GM19240 (cell line): Measurements from ENCODE around the gene DHX32.

Source experiments
- DNase-seq: peaks from one replicate; pipeline ENCODE4 v3.0.0; 2011; ENCODE audit warnings: low spot score; ENCODE audit not compliant: insufficient read length

DHX32 gene

DNA sequence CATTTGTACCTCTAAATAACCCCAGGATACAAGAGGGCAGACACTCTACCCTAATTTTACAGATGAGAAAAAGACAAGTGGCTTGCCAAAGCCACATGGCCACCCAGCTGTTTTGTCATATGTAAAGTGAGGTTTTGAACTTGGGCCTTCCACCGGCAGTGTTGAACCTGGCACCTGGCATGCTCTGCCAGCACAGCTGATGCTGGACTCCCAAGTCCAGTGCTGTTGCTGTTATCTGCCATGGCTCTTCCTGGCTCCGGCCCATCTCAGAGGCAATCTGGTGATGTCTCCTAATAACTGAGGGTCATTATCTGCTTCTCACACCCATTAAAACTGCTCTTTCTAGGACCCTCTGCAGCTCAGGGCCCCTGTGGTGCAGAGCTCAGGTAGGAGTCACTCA is 32.7 kb downstream of the DHX32 start:
- no peak for DNase-seq

DNA sequence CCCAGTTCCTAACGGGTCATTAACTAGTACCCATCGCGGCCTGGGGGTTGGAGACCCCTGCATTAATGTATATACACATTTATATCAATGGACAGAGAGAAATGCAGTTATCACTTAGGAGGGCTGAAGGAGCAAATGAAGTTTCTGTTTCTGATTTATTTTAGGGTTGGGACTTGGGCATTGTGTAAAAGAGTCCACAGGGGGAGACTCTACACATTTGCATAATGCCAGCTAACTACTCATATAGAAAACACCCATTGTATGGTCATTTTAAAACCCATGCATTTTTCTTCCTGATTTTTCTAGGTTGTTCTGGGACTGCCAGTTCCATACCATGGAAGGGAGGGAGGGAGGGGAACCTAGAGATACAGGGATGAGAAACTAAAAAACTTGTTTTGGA is 34.2 kb downstream of the DHX32 start:
- no peak for DNase-seq

- DNase-seq: no peak
Measured at GRCh38 chr10:125845617-125846016, 35.5 kb downstream of the DHX32 start.

GRCh38 chr10:125844751-125845221 is 36.3 kb downstream of the DHX32 start:
- no peak for DNase-seq

GRCh38 chr10:125843603-125844329 is 37.3 kb downstream of the DHX32 start:
- DNase-seq: no peak

DNA sequence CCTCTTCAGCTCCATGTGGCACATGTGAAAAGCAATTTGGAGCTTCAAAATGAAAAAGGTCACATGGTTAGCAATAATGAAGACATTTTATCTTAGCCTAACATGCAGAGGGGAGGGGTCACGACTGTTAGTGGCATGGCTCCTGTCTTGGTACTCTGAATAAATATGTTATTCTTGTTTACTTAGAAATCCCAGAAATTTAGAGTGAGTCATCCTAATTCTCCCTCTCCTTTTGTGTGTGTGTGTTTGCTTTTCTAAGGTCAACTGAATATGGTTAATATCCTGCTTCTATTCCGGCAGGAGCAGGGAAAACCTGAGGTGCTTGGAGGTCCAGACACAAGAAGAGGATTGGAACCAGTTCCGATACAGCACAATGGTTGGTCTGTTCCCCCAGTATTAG is 40.1 kb downstream of the DHX32 start:
- no peak for DNase-seq

- no peak for DNase-seq
Measured at GRCh38 chr10:125840406-125840805, 40.7 kb downstream of the DHX32 start.

DNA sequence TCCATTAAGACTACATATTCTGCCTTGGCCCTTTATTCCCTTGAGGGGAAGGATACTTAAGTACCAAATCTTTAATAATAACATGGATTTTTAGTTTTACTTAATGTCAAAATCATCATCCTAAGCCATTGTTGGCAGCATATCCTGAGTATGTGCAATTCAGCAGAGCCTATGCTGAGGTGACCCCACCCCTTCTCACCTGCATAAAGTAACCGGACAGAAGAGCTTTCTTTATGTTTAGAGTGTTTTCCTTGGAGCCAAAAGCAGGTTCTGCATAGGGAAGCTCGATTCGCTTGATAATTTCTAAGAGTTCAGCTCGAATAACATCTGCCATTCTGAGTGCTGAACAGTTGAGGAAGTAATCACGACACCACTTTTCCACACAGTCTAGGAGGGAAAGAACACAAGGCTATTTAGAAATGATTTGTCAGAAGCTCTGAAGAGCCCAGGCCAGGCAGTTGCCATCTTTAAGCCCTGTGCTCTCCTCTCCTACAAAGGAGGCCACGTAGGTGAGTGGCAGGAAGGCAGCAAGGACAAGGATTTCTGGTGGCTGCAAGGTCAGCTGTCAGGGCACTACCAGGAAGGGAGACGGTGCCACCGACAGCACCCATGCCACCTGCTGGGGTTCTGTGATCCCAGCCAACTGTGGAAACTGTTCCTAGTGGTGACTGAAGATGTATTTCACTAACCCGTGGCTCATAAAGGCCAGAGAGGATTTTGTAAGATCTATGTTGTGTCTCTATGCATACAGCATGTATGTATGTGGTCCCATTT is 42.1 kb downstream of the DHX32 start:
- no peak for DNase-seq

DNA sequence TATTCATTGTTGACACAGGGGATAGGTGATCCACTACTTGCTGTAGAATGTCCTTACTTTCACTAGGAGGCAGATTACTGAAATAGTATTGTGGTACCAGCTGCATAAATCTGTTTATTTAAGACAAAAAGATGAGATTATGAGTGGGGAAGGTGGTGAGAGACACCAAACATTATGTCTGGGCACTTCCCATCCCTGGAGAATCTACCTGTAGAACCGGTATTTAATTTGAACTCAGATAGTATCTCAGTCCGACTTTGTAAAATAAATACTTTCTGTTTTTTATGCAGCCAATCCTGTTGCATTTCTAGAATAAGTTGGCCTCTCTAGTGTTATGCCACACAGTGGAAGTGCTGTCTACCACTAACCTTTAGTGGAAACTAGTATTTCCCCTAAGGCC is 44.3 kb downstream of the DHX32 start:
- no peak for DNase-seq

GRCh38 chr10:125828311-125828710 is 52.8 kb downstream of the DHX32 start:
- no peak for DNase-seq

GRCh38 chr10:125827133-125827532 is 54.0 kb downstream of the DHX32 start:
- no peak for DNase-seq

- DNase-seq: no peak
Measured at GRCh38 chr10:125824736-125825135, 56.4 kb downstream of the DHX32 start.

DNA sequence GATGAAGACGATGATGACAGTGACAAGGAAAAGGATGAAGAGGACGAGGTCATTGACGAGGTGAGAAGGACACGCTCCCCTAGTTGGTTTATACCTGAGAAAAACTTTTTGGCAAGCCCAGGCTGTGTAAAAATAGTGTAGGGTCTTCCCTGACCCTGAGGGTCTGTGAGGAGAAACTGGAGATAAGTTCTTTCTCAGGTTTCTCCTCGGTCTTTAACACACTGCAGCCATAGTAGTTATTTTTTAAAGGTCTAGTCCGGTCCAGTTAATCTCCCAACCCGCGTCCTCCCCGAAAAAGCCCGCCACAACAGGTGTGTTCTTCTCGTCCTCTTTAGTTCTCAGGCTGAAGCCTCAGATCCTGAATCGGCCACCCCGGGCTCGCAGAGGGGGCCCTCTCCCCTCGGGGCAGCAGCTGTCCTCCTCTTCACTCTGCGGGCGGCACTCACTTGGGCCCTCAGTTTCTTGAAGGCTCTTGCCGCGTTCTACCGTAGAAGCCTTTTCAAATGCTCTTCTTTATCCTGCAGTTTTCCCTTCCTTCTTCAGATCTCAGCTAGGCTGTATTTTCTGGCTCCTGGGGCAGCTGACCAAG is 57.3 kb downstream of the DHX32 start:
- DNase-seq: no peak

- DNase-seq: peak; percentile 66
Measured at GRCh38 chr10:125822878-125823662, 58.0 kb downstream of the DHX32 start, which contains the start of the genes BCCIP and UROS. BCCIP (plus strand) TSS chr10:125823546; CDS start chr10:125823558, 12 bp downstream. UROS (minus strand) TSS chr10:125823258; CDS start chr10:125816499, 6,759 bp downstream.

DNA sequence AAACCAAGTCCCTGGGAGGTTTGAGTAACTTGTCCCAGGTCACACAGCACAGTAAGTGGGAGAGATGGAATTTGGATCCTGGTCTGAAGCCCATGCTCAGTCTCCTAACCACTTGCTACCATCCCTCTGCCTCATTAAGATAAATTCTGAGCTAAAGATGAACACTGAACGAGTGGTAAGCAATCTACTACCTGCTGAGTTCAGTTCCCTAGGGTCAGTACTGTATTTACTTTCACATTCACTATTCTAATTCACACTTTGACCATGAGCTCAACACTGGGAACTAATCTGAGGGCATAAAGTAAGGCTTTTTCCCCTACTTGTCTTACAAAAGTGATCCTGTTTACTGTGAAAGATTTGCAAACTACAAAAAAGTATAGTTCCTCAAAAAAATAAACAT is 60.4 kb downstream of the DHX32 start:
- no peak for DNase-seq

DNA sequence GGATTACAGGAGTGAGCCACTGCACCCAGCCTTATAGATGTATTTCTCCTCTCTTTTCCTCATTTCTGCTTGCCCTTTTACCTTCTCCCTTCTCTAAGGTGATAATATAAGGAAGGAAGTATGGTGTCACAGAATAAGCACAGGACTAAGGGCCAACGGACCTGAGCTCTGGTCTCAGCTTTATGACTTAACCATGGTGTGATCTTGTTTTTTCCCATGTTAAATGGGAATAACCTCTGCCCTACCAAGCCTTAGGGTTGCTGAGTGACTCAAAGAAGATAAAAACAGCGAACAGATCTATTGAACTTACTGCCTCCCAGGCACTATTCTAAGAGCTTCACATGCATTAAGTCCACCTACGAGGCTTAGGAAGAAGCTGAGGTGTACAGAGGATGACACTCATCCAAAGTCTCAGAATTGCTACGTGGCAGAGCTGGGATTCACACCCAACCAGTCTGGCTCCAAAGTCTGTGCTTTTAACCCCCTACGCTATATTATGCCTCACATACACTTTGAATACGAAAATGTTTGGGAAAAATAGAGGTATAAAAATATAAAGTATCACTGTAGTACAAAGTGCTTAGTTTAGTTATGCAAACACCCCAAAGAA is 63.6 kb downstream of the DHX32 start:
- DNase-seq: no peak

DNA sequence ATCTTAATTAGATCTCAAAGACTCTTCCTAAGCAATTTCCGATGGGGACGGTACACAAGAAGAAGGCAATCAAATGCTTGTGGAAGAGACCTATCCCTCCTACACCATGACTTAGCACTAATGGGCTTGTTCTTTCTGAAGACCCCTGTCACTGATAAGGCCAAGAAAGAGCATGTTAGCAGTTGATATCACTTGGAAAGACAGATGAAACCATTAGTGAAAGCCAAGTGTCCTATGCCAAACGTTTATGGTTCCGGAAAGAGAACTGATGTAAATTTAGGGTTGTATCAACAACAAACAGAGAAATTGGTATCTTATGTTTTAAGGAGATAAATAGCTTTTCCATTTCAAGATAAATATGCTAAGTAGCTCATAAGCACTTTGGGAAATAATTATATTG is 64.5 kb downstream of the DHX32 start:
- no peak for DNase-seq

DNA sequence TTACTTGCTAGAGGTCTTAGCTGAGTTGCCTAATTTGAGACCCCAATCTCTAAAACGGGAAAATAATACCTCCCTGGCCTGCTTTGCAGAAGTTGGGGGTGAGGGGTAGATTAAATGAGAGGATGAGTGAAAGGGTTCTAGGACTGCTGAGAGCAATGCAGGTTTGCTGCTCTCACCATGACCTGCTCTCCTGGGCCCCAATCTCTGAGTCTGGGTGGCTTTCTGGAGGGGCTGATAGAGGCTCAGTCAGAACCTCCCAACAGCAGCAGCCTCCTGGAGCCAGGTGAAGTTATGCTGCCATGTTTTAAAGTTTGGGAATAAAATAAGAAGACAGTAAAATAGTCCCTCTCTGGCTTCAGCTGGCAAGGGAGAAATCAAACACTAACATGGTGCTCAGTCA is 65.3 kb downstream of the DHX32 start:
- DNase-seq: no peak

GRCh38 chr10:125812128-125812750 is 68.9 kb downstream of the DHX32 start:
- no peak for DNase-seq

- no peak for DNase-seq
Measured at GRCh38 chr10:125811251-125811650, 69.8 kb downstream of the DHX32 start.

DNA sequence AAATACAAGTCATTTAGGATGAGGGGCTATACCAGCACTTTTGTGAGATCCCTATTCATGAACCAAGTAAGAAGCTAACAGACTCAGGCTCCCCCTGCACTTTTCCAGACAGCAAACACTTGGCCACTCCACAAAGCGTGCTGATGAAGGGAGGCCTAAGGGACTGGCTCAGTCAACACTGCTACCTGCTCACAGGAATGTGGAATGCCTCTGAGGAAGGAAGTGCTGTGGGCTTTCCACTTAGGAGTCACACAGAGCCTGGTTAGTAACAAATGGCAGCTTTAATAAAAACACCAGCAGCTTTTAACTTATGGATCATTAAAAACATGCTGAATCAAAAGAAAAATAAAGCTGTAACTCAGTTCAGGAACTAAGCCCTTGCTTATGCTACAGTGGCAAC is 73.0 kb downstream of the DHX32 start:
- no peak for DNase-seq
